Measurements from ENCODE around the gene SOHLH1. TPM values are rescaled to one million over a fixed set of nuclear protein-coding genes. Genes with fewer than 3 reads are reported as not detected.

Gene SOHLH1
- total RNA-seq, 1 experiment from 2014 or later, result not detected

DNA sequence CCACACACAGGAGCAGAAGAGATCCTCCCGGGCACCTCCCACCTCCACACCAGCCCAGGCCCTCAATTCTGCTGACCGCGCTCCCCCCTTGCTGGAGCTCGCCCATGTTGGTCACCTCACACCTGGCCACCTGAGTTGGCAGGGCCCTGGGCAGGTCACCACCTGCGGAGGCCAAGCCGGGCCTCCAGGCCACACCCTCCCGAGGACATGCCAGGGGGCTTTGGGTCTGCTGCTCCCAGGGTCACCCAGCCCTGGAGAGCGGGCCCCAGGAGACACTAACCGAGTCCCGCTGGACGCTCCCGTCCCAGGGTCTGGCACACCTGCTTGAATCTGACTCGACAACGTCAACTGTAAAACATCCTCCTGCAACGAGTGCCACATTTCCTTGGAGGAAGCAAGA lies 2.1 kb downstream of the SOHLH1 start:
- TF ChIP-seq, protein P1, sequence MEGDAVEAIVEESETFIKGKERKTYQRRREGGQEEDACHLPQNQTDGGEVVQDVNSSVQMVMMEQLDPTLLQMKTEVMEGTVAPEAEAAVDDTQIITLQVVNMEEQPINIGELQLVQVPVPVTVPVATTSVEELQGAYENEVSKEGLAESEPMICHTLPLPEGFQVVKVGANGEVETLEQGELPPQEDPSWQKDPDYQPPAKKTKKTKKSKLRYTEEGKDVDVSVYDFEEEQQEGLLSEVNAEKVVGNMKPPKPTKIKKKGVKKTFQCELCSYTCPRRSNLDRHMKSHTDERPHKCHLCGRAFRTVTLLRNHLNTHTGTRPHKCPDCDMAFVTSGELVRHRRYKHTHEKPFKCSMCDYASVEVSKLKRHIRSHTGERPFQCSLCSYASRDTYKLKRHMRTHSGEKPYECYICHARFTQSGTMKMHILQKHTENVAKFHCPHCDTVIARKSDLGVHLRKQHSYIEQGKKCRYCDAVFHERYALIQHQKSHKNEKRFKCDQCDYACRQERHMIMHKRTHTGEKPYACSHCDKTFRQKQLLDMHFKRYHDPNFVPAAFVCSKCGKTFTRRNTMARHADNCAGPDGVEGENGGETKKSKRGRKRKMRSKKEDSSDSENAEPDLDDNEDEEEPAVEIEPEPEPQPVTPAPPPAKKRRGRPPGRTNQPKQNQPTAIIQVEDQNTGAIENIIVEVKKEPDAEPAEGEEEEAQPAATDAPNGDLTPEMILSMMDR (IDR thresholded peaks at IDR 0.05; ENCODE audit: unreplicated experiment), result no peak
- Mint-ChIP-seq H3K27ac (ENCODE audit: low read depth, unreplicated experiment) (no peak overlapping the region), H3K4me1 (ENCODE audit: insufficient read depth, unreplicated experiment) (peaks cover 6% of the 10 kb centered on the region), H3K4me3 (ENCODE audit: unreplicated experiment) (no peak overlapping the region), H3K9me3 (ENCODE audit: unreplicated experiment) (no peaks in the 10 kb centered on the region), H3K27me3 (ENCODE audit: insufficient read depth, unreplicated experiment) (no peaks in the 10 kb centered on the region), H3K36me3 (ENCODE audit: insufficient read depth, unreplicated experiment) (no peaks in the 10 kb centered on the region)
- intact Hi-C loops (cut with micrococcal nuclease), result no loop called here
- POLR2A ChIA-PET, result no interaction called here
- BruUV-seq (replicated peaks), result no TSS peak
- CTCF ChIA-PET, result interaction anchor here (0.7 to 0.8 kb wide), 2 partner anchors 44 to 96 kb away, joined by 4 read pairs; no protein-coding TSS in a partner anchor
- DNase-seq (ENCODE audit: unreplicated experiment), result no peak

DNA sequence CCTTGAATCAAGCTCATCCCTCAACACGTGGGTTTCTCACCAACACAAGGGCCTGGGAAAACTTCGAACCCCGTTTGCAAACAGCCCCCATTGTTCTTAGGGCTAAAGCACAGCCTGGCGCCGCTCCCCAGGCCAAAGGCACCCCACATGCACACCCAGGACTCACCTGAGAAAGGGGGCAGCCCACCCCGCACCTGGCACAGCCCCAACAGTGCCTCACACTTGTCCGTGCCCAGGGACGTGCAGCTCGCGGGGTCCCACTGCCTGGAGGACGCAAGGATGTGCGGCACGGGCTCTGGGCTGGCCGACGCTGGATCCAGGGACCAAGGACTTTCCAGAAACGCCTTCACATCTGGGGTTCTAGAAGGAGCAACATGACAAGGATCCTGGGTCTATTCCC lies 2.8 kb downstream of the SOHLH1 start:
- POLR2A ChIA-PET, result no interaction called here

DNA sequence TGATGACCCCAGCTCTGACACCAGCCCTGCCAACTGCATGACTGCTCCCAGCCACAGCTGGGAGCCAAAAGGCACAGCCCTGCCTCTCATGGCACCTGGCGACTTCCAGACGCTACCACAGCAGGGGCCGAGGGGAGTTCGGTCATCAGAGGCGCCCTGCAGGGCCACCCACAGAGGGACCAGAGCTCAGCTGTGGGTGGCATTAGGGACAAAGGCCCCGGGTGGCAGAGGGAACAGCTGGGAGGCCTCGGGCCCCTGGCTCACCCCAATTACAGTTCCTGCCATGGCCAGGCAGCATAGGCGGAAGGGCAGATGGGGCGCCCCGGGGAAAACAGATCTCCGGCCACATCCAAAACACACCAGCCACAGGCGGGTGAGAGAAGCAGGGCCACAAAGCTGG lies 3.6 kb downstream of the SOHLH1 start:
- Mint-ChIP-seq H3K4me3 (ENCODE audit: unreplicated experiment) (no peak overlapping the region), H3K9me3 (ENCODE audit: unreplicated experiment) (no peaks in the 10 kb centered on the region), H3K27ac (ENCODE audit: low read depth, unreplicated experiment) (no peak overlapping the region), H3K27me3 (ENCODE audit: insufficient read depth, unreplicated experiment) (no peaks in the 10 kb centered on the region), H3K36me3 (ENCODE audit: insufficient read depth, unreplicated experiment) (no peaks in the 10 kb centered on the region), H3K4me1 (ENCODE audit: insufficient read depth, unreplicated experiment) (peaks cover 6% of the 10 kb centered on the region)
- ChIA-PET POLR2A (interaction anchor here (0.7 kb wide), 1 partner anchor 23 kb away, joined by 3 read pairs; no protein-coding TSS in a partner anchor), CTCF (interaction anchor here (0.5 kb wide), 1 partner anchor 61 kb away, joined by 3 read pairs; no protein-coding TSS in a partner anchor)
- BruUV-seq (replicated peaks), result no TSS peak
- TF ChIP-seq, protein P1 (IDR thresholded peaks at IDR 0.05; ENCODE audit: unreplicated experiment), result no peak
- DNase-seq (ENCODE audit: unreplicated experiment), result no peak
- intact Hi-C loops (cut with micrococcal nuclease), result no loop called here

More for the DNA sequence above, 2.8 kb downstream of the SOHLH1 start:
- CTCF ChIA-PET, result interaction anchor here (0.8 kb wide), 1 partner anchor 95 kb away, joined by 4 read pairs; no protein-coding TSS in a partner anchor
- Mint-ChIP-seq H3K36me3 (ENCODE audit: insufficient read depth, unreplicated experiment) (no peaks in the 10 kb centered on the region), H3K4me3 (ENCODE audit: unreplicated experiment) (no peak overlapping the region), H3K9me3 (ENCODE audit: unreplicated experiment) (no peaks in the 10 kb centered on the region), H3K27me3 (ENCODE audit: insufficient read depth, unreplicated experiment) (no peaks in the 10 kb centered on the region), H3K4me1 (ENCODE audit: insufficient read depth, unreplicated experiment) (peaks cover 6% of the 10 kb centered on the region), H3K27ac (ENCODE audit: low read depth, unreplicated experiment) (no peak overlapping the region)
- no TSS peak for BruUV-seq (replicated peaks)
- TF ChIP-seq, protein P1 (IDR thresholded peaks at IDR 0.05; ENCODE audit: unreplicated experiment), result no peak
- no peak for DNase-seq (ENCODE audit: unreplicated experiment)
- intact Hi-C loops (cut with micrococcal nuclease), result no loop called here

GRCh38 chr9:135695036-135695435 lies 4.2 kb downstream of the SOHLH1 start:
- Mint-ChIP-seq H3K4me1 (ENCODE audit: insufficient read depth, unreplicated experiment) (peaks cover 6% of the 10 kb centered on the region), H3K27ac (ENCODE audit: low read depth, unreplicated experiment) (no peak overlapping the region), H3K36me3 (ENCODE audit: insufficient read depth, unreplicated experiment) (no peaks in the 10 kb centered on the region), H3K4me3 (ENCODE audit: unreplicated experiment) (no peak overlapping the region), H3K9me3 (ENCODE audit: unreplicated experiment) (no peaks in the 10 kb centered on the region), H3K27me3 (ENCODE audit: insufficient read depth, unreplicated experiment) (no peaks in the 10 kb centered on the region)
- no TSS peak for BruUV-seq (replicated peaks)
- ChIA-PET POLR2A (no interaction called here), CTCF (no interaction called here)
- intact Hi-C loops (cut with micrococcal nuclease), result no loop called here
- no peak for DNase-seq (ENCODE audit: unreplicated experiment)
- TF ChIP-seq, protein P1 (IDR thresholded peaks at IDR 0.05; ENCODE audit: unreplicated experiment), result no peak
